Adrenal gland (tissue), 5 donors: ENCODE results near the gene GDF9.

Experiments
- CTCF ChIP-seq, 6 experiments: fragments of 450-650 bp in 4 of 6; fragments of 200-600 bp in 2 of 6; sonication (generic) in 1 of 6; IDR thresholded peaks; 1 replicate in 5 of 6; 2 replicates in 1 of 6; pipeline versions ENCODE4 v1.5.1 to v1.8.0; 2016 to 2021; ENCODE audit warnings: antibody characterized with exemption in 6 of 6, mild to moderate bottlenecking in 2 of 6, moderate library complexity in 1 of 6
- POLR2A ChIP-seq, 2 donors: fragments of 450-650 bp; IDR thresholded peaks; one replicate each; pipeline ENCODE4 v1.6.1; 2017; ENCODE audit warnings: antibody characterized with exemption in 2 of 2, mild to moderate bottlenecking in 2 of 2, moderate library complexity in 1 of 2
- donor health status: DM: no; HTN: no; CAD: no.

GRCh38 chr5:132865668-132866341 is 464 bp downstream of the GDF9 start:
- TF ChIP-seq CTCF (IDR thresholded peaks at IDR 0.05) (no peak), POLR2A (IDR thresholded peaks at IDR 0.05) (no peak)
